HuH-7.5 (cell line): ENCODE measurements around the gene OR5C1.
"Not testable (repeated sequence)": the region's sequence is repeated elsewhere in the genome, so short reads cannot be mapped to it uniquely, and the experiment has no call there.

Experiments
- DNase-seq: peaks from one replicate; pipeline ENCODE4 v3.0.0; 2011; ENCODE audit warnings: low spot score

Gene OR5C1

GRCh38 chr9:122788831-122789230, at the start of gene OR5C1:
TSS of gene OR5C1 (plus strand) at chr9:122788933. CDS start at chr9:122788933, 0 bp downstream.
- DNase-seq: no peak

GRCh38 chr9:122742003-122742402, 46.7 kb upstream of the OR5C1 start, which contains the start of gene OR1L6:
TSS of gene OR1L6 (plus strand) at chr9:122742303. CDS start at chr9:122749848, 7,545 bp downstream.
- DNase-seq: no peak

GRCh38 chr9:122754825-122755224, 33.9 kb upstream of the OR5C1 start:
- no peak for DNase-seq

GRCh38 chr9:122767817-122768216, 20.9 kb upstream of the OR5C1 start:
- DNase-seq: no peak

GRCh38 chr9:122777052-122777451, 11.7 kb upstream of the OR5C1 start:
- DNase-seq: no peak

- DNase-seq: no peak
Observed at GRCh38 chr9:122777935-122778627, 10.7 kb upstream of the OR5C1 start.

- DNase-seq: no peak
Observed at GRCh38 chr9:122779181-122779580, 9.6 kb upstream of the OR5C1 start.

- no peak for DNase-seq
Observed at GRCh38 chr9:122780026-122780425, 8.7 kb upstream of the OR5C1 start.

GRCh38 chr9:122781671-122782070, 7.1 kb upstream of the OR5C1 start:
- DNase-seq: no peak

GRCh38 chr9:122785269-122785668, 3.5 kb upstream of the OR5C1 start:
- DNase-seq: no peak

GRCh38 chr9:122786338-122786737, 2.4 kb upstream of the OR5C1 start:
- DNase-seq: no peak

GRCh38 chr9:122789256-122790046, 718 bp downstream of the OR5C1 start:
- no peak for DNase-seq

GRCh38 chr9:122791872-122792669, 3.3 kb downstream of the OR5C1 start:
- DNase-seq: no peak

GRCh38 chr9:122797316-122798063, 8.8 kb downstream of the OR5C1 start:
- DNase-seq: no peak

- no peak for DNase-seq
Observed at GRCh38 chr9:122800066-122801060, 11.6 kb downstream of the OR5C1 start, which contains the start of gene OR1K1. TSS of gene OR1K1 (plus strand) at chr9:122800123. CDS start at chr9:122800123, 0 bp downstream.

GRCh38 chr9:122806661-122807060, 17.9 kb downstream of the OR5C1 start:
- DNase-seq: no peak

- DNase-seq: no peak
Observed at GRCh38 chr9:122807271-122807900, 18.7 kb downstream of the OR5C1 start.

GRCh38 chr9:122808141-122808540, 19.4 kb downstream of the OR5C1 start:
- no peak for DNase-seq

GRCh38 chr9:122809261-122809660, 20.5 kb downstream of the OR5C1 start:
- not testable (repeated sequence) for DNase-seq
